ENCODE data around the gene SBNO1. TPM values are rescaled to one million over a fixed set of nuclear protein-coding genes. Genes with fewer than 3 reads are reported as not detected.

Gene SBNO1
- total RNA-seq, 1 experiment from 2014 or later: 68.7 TPM

- intact Hi-C loops (cut with micrococcal nuclease; ENCODE audit: unreplicated experiment) (no loop called here), in situ Hi-C loops (cut with HindIII; ENCODE audit: low pct_unique_long_range_greater_than_20kb, low sequenced_read_pairs) (no loop called here)
- H3K9me3 ChIP-seq (ENCODE audit: control insufficient read depth, insufficient read depth, low read depth, low read length): no peaks in the 10 kb centered on the region
- H3K4me1 ChIP-seq (ENCODE audit: control insufficient read depth, insufficient read depth, low read length): peaks cover 22% of the 10 kb centered on the region
- no peaks in the 10 kb centered on the region for H3K27me3 ChIP-seq (ENCODE audit: control insufficient read depth, insufficient read depth, low read length)
- ChIA-PET CTCF (no interaction called here), POLR2A (interaction anchor here (0.5 to 1.2 kb wide), 3 partner anchors 19 to 1791 kb away, joined by 3 to 8 read pairs (median 4); no protein-coding TSS in a partner anchor)
- BruUV-seq (replicated peaks): TSS peak; percentile 87
- H3K4me3 ChIP-seq (ENCODE audit: low read depth in 2 of 2, low read length in 2 of 2): peak overlapping the region; percentile 87 to 93
- peak overlapping the region; percentile 85 for H3K27ac ChIP-seq (ENCODE audit: low read length)
- peak; percentile 1 for ATAC-seq
- H3K36me3 ChIP-seq (ENCODE audit: control insufficient read depth, insufficient read depth, low read length): no peaks in the 10 kb centered on the region
- no peak for DNase-seq (ENCODE audit: low read depth, low spot score)
- TF ChIP-seq REST (IDR thresholded peaks at IDR 0.05; ENCODE audit: insufficient read depth in 1 of 2, low read depth in 2 of 2, low read length in 1 of 2) (no peak), CTCF (IDR thresholded peaks at IDR 0.05) (no peak), SIN3A (IDR thresholded peaks at IDR 0.05; ENCODE audit: borderline replicate concordance, insufficient read depth, low read depth, low read length) (no peak), POLR2AphosphoS5 (IDR thresholded peaks at IDR 0.05; ENCODE audit: low read depth, low read length) (no peak), TCF7L2 (IDR thresholded peaks at IDR 0.05; ENCODE audit: low read depth, low read length) (no peak)
Measured at GRCh38 chr12:123384318-123384993, 19.8 kb upstream of the SBNO1 start.

- H3K4me3 ChIP-seq (ENCODE audit: low read depth in 2 of 2, low read length in 2 of 2): peak overlapping the region; percentile 68 to 87
- ChIA-PET POLR2A (no interaction called here), CTCF (no interaction called here)
- intact Hi-C loops (cut with micrococcal nuclease; ENCODE audit: unreplicated experiment): no loop called here
- ATAC-seq (no peak), DNase-seq (ENCODE audit: low read depth, low spot score) (no peak)
- in situ Hi-C loops (cut with HindIII; ENCODE audit: low pct_unique_long_range_greater_than_20kb, low sequenced_read_pairs): no loop called here
- H3K36me3 ChIP-seq (ENCODE audit: control insufficient read depth, insufficient read depth, low read length): no peaks in the 10 kb centered on the region
- no peaks in the 10 kb centered on the region for H3K9me3 ChIP-seq (ENCODE audit: control insufficient read depth, insufficient read depth, low read depth, low read length)
- H3K27me3 ChIP-seq (ENCODE audit: control insufficient read depth, insufficient read depth, low read length): no peaks in the 10 kb centered on the region
- H3K4me1 ChIP-seq (ENCODE audit: control insufficient read depth, insufficient read depth, low read length): peaks cover 15% of the 10 kb centered on the region
- H3K27ac ChIP-seq (ENCODE audit: low read length): peak overlapping the region; percentile 92
- TF ChIP-seq CTCF (IDR thresholded peaks at IDR 0.05) (no peak), POLR2AphosphoS5 (IDR thresholded peaks at IDR 0.05; ENCODE audit: low read depth, low read length) (no peak), SIN3A (IDR thresholded peaks at IDR 0.05; ENCODE audit: borderline replicate concordance, insufficient read depth, low read depth, low read length) (no peak), REST (IDR thresholded peaks at IDR 0.05; ENCODE audit: insufficient read depth in 1 of 2, low read depth in 2 of 2, low read length in 1 of 2) (no peak), TCF7L2 (IDR thresholded peaks at IDR 0.05; ENCODE audit: low read depth, low read length) (no peak)
- BruUV-seq (replicated peaks): TSS peak; percentile 94
Measured at GRCh38 chr12:123382684-123383083, 18.0 kb upstream of the SBNO1 start.

Measured in Panc1 (cell line).